ENCODE measurements around the gene ABCB9. TPM values are rescaled to one million over a fixed set of nuclear protein-coding genes. Genes with fewer than 3 reads are reported as not detected.

ABCB9 gene
- total RNA-seq, 1 donor from 2014 or later: 8.8 TPM

DNA sequence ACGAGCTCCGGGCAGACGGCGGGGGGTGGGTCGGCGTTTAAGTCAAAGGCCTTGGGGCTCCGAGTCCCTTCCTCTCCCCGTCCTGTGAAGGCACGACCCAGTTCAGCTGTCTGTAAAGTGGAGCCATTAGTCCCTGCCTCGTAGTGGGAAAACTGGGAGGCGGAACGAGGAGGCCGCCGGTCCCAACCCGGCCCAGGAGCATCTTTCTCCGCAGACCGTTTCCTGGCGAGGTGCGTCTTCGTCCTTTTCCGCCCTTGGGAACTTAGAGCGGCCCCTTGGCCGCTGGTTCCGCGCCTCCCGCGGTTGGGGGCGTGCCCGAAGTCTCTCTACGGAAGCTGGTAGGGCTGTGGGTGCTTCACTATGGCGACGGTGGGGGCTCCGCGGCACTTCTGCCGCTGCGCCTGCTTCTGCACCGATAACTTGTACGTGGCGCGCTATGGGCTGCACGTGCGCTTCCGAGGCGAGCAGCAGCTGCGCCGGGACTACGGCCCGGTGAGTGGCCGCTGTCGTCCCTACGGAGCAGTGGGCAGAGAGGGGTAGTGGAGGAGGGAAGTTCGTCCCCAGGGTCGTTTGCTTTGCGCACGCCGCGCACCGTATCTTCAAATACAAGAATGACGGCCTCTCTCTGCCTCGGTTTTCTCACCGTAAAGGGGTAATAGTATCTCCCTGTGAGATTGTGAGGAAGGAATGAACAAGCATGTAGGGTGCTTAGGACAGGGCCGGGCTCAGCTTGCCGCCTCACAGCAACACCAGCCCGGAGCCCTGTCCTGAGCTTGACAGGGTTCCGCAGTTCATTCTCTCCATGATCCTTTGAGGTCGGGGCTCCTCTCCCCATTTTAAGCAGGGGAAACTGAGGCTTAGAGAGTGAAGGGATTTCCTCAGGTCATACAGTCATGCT, 8.9 kb upstream of the ABCB9 start, which contains the start of gene OGFOD2:
Gene OGFOD2, plus strand, starts transcription at position 353 of the 898 bp plus-strand sequence. Its CDS starts 8 bp downstream, at position 361.
- H3K27me3 Mint-ChIP-seq (ENCODE audit: unreplicated experiment): peaks cover 8% of the 10 kb centered on the region
- DNase-seq: peak; percentile 91
- no peaks in the 10 kb centered on the region for H3K36me3 Mint-ChIP-seq (ENCODE audit: unreplicated experiment)
- peak within 1 kb of the TSS; percentile 98 for H3K27ac Mint-ChIP-seq (ENCODE audit: unreplicated experiment)
- H3K4me3 Mint-ChIP-seq (ENCODE audit: unreplicated experiment): peak within 1 kb of the TSS; percentile 96
- TF ChIP-seq CTCF (IDR thresholded peaks at IDR 0.05; ENCODE audit: partially characterized antibody, unreplicated experiment): no peak
- peaks cover 5% of the 10 kb centered on the region for H3K9me3 Mint-ChIP-seq (ENCODE audit: unreplicated experiment)
- H3K4me1 Mint-ChIP-seq (ENCODE audit: low read depth, unreplicated experiment): no peaks in the 10 kb centered on the region

DNA sequence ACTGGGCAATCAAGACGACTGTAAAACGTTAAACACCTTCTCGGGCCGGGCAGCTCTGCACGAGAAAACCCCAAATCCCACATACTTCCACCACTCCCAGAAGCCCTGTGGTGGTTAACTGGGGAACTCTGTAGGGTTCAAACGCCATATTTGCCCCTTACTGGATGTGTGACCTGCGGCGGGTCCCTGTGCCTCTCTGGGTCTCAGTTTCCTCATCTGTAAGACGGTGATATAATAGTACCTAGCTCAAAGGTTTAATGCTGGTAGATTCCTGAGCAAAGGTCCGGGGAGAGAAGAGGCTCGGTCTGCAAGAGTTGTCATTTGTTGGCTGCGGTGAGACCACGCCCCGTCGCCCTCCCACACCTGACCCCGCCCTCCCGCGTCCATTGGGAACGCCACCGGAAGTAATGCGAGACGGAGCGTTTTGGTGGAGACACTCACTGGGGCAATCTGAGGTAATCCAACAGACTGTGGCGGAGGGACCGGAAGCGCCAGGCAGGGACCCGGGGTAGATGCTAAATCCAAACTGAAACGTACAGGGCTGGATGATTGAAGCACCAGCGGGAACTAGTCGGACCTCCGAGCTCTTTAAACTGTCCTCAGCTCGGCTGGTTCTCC, 8.1 kb upstream of the ABCB9 start:
- no peak for TF ChIP-seq CTCF (IDR thresholded peaks at IDR 0.05; ENCODE audit: partially characterized antibody, unreplicated experiment)
- Mint-ChIP-seq H3K27me3 (ENCODE audit: unreplicated experiment) (peaks cover 5% of the 10 kb centered on the region), H3K4me3 (ENCODE audit: unreplicated experiment) (peak overlapping the region; percentile 96), H3K36me3 (ENCODE audit: unreplicated experiment) (no peaks in the 10 kb centered on the region), H3K4me1 (ENCODE audit: low read depth, unreplicated experiment) (no peaks in the 10 kb centered on the region), H3K9me3 (ENCODE audit: unreplicated experiment) (peaks cover 5% of the 10 kb centered on the region), H3K27ac (ENCODE audit: unreplicated experiment) (peak overlapping the region; percentile 98)
- peak; percentile 98 for DNase-seq

DNA sequence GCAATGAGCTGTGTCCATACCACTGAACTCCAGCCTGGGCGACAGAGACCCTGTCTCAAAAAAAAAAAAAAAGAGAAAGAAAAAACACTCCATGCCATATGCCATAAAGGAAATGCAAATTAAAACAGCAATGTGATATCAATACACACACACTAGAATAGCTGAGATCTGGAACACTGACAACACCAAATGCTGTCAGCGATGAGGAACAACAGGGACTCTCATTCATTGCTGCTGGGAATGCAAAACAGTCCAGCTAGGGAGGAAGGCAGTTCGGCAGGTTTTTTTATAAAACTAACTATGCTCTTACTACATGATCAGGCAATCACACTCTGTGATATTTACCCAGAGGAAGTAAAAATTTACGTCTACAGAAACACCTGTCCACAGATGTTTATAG, 3.4 kb upstream of the ABCB9 start:
- DNase-seq: no peak
- Mint-ChIP-seq H3K27me3 (ENCODE audit: unreplicated experiment) (peaks cover 10% of the 10 kb centered on the region), H3K4me1 (ENCODE audit: low read depth, unreplicated experiment) (peaks cover 3% of the 10 kb centered on the region), H3K9me3 (ENCODE audit: unreplicated experiment) (peaks cover 5% of the 10 kb centered on the region), H3K4me3 (ENCODE audit: unreplicated experiment) (no peak overlapping the region), H3K36me3 (ENCODE audit: unreplicated experiment) (no peaks in the 10 kb centered on the region), H3K27ac (ENCODE audit: unreplicated experiment) (no peak overlapping the region)
- TF ChIP-seq CTCF (IDR thresholded peaks at IDR 0.05; ENCODE audit: partially characterized antibody, unreplicated experiment): no peak

- Mint-ChIP-seq H3K27me3 (ENCODE audit: unreplicated experiment) (peaks cover 5% of the 10 kb centered on the region), H3K4me1 (ENCODE audit: low read depth, unreplicated experiment) (peaks cover 4% of the 10 kb centered on the region), H3K9me3 (ENCODE audit: unreplicated experiment) (no peaks in the 10 kb centered on the region), H3K27ac (ENCODE audit: unreplicated experiment) (no peak overlapping the region), H3K4me3 (ENCODE audit: unreplicated experiment) (no peak overlapping the region), H3K36me3 (ENCODE audit: unreplicated experiment) (no peaks in the 10 kb centered on the region)
- no peak for DNase-seq
- no peak for TF ChIP-seq CTCF (IDR thresholded peaks at IDR 0.05; ENCODE audit: partially characterized antibody, unreplicated experiment)
Measured at GRCh38 chr12:122968104-122968503, 1.8 kb upstream of the ABCB9 start.

Data from glutamatergic neuron (in vitro differentiated cells).